Measurements from ENCODE around the gene C11orf21. TPM values are rescaled to one million over a fixed set of nuclear protein-coding genes. Genes with fewer than 3 reads are reported as not detected.

The C11orf21 gene
- total RNA-seq, 1 experiment from 2014 or later: not detected

- no peak overlapping the region for H3K4me2 ChIP-seq (ENCODE audit: low read depth, low read length, poor library complexity, severe bottlenecking)
- no peaks in the 10 kb centered on the region for H4K20me1 ChIP-seq (ENCODE audit: insufficient read depth, low read depth, low read length)
- no peak overlapping the region for H3K9ac ChIP-seq (ENCODE audit: low read length)
- no peak overlapping the region for H3K4me3 ChIP-seq (ENCODE audit: low read length)
- no peaks in the 10 kb centered on the region for H3K36me3 ChIP-seq (ENCODE audit: insufficient read depth, low read length)
- H3K27me3 ChIP-seq (ENCODE audit: low read length): no peaks in the 10 kb centered on the region
- H3K79me2 ChIP-seq (ENCODE audit: low read length): no peaks in the 10 kb centered on the region
- DNase-seq: no peak
- H3K27ac ChIP-seq (ENCODE audit: low read length): no peak overlapping the region
- no peak overlapping the region for H2AFZ ChIP-seq (ENCODE audit: low read length)
- H3K4me1 ChIP-seq (ENCODE audit: low read length): peaks cover 16% of the 10 kb centered on the region
- H3K9me3 ChIP-seq (ENCODE audit: low read length): no peaks in the 10 kb centered on the region
- H3K9me2 ChIP-seq (replicated peaks; ENCODE audit: insufficient read depth, low read length): no peaks in the 10 kb centered on the region
Observed at GRCh38 chr11:2260491-2261364, 41.0 kb downstream of the C11orf21 start.

DNA sequence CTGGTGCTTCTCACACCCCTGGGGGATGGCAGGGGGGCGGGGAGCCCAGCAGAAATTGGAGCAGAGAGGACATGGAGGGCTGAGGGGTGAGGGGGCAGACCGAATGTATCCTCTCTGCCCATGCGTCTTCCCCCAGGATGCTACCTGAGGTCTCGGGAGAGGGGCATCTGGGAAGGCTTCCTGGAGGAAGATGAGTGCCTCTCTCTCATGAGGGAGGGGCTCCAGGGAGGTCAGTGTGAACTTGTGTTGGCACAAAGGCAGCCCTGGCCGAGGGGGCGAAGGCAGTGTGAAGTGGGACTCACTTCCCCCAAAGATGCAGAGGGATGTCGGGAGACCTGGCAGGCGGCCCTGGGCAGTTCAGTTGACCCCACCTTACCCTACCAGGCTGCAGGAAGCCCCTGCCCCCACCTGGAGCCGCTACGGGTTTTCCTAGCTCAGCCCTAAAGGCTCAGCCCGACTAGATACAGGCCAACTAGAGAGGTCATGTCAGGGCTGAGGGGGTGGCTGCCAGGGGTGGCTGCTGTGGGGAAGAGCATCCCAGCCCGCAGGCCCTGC lies 41.7 kb downstream of the C11orf21 start:
- no peaks in the 10 kb centered on the region for H3K9me2 ChIP-seq (replicated peaks; ENCODE audit: insufficient read depth, low read length)
- H3K4me1 ChIP-seq (ENCODE audit: low read length): peaks cover 9% of the 10 kb centered on the region
- no peaks in the 10 kb centered on the region for H3K9me3 ChIP-seq (ENCODE audit: low read length)
- H3K36me3 ChIP-seq (ENCODE audit: insufficient read depth, low read length): no peaks in the 10 kb centered on the region
- no peaks in the 10 kb centered on the region for H3K27me3 ChIP-seq (ENCODE audit: low read length)
- no peak overlapping the region for H3K4me3 ChIP-seq (ENCODE audit: low read length)
- H4K20me1 ChIP-seq (ENCODE audit: insufficient read depth, low read depth, low read length): no peaks in the 10 kb centered on the region
- no peak overlapping the region for H2AFZ ChIP-seq (ENCODE audit: low read length)
- DNase-seq: no peak
- no peaks in the 10 kb centered on the region for H3K79me2 ChIP-seq (ENCODE audit: low read length)
- no peak overlapping the region for H3K27ac ChIP-seq (ENCODE audit: low read length)
- H3K9ac ChIP-seq (ENCODE audit: low read length): no peak overlapping the region
- no peak overlapping the region for H3K4me2 ChIP-seq (ENCODE audit: low read depth, low read length, poor library complexity, severe bottlenecking)

DNA sequence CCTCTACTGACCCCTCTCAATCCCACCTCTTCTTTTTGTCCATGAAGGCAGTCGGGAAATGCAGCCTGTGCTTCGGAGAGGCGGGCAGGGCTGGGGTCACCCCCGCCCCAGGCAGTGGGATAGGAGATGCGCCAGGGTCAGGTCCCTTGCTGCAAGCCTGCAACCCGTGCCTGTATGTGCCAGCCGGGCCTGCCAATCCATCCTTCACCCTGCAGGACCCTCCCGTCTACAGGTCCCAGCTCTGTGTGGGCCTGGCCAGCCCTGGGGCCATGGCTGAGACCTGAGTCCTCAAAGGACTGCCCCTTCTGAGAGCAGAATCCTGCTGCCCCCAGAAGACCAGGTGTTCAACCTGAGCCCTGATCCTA lies 42.3 kb downstream of the C11orf21 start:
- H3K9me3 ChIP-seq (ENCODE audit: low read length): no peaks in the 10 kb centered on the region
- no peak overlapping the region for H3K27ac ChIP-seq (ENCODE audit: low read length)
- H3K4me2 ChIP-seq (ENCODE audit: low read depth, low read length, poor library complexity, severe bottlenecking): no peak overlapping the region
- no peaks in the 10 kb centered on the region for H3K36me3 ChIP-seq (ENCODE audit: insufficient read depth, low read length)
- H3K9me2 ChIP-seq (replicated peaks; ENCODE audit: insufficient read depth, low read length): no peaks in the 10 kb centered on the region
- no peaks in the 10 kb centered on the region for H3K79me2 ChIP-seq (ENCODE audit: low read length)
- no peaks in the 10 kb centered on the region for H4K20me1 ChIP-seq (ENCODE audit: insufficient read depth, low read depth, low read length)
- no peaks in the 10 kb centered on the region for H3K27me3 ChIP-seq (ENCODE audit: low read length)
- H2AFZ ChIP-seq (ENCODE audit: low read length): no peak overlapping the region
- no peak overlapping the region for H3K4me3 ChIP-seq (ENCODE audit: low read length)
- H3K4me1 ChIP-seq (ENCODE audit: low read length): peaks cover 9% of the 10 kb centered on the region
- DNase-seq: no peak
- H3K9ac ChIP-seq (ENCODE audit: low read length): no peak overlapping the region

GRCh38 chr11:2258501-2259465 lies 42.9 kb downstream of the C11orf21 start:
- H2AFZ ChIP-seq (ENCODE audit: low read length): no peak overlapping the region
- H3K4me1 ChIP-seq (ENCODE audit: low read length): peaks cover 9% of the 10 kb centered on the region
- no peaks in the 10 kb centered on the region for H3K9me3 ChIP-seq (ENCODE audit: low read length)
- H3K79me2 ChIP-seq (ENCODE audit: low read length): no peaks in the 10 kb centered on the region
- no peaks in the 10 kb centered on the region for H3K27me3 ChIP-seq (ENCODE audit: low read length)
- H3K4me3 ChIP-seq (ENCODE audit: low read length): no peak overlapping the region
- H3K9me2 ChIP-seq (replicated peaks; ENCODE audit: insufficient read depth, low read length): no peaks in the 10 kb centered on the region
- no peaks in the 10 kb centered on the region for H3K36me3 ChIP-seq (ENCODE audit: insufficient read depth, low read length)
- no peaks in the 10 kb centered on the region for H4K20me1 ChIP-seq (ENCODE audit: insufficient read depth, low read depth, low read length)
- H3K9ac ChIP-seq (ENCODE audit: low read length): no peak overlapping the region
- no peak for DNase-seq
- no peak overlapping the region for H3K27ac ChIP-seq (ENCODE audit: low read length)
- H3K4me2 ChIP-seq (ENCODE audit: low read depth, low read length, poor library complexity, severe bottlenecking): no peak overlapping the region

GRCh38 chr11:2256951-2257700 lies 44.6 kb downstream of the C11orf21 start:
- DNase-seq: no peak
- H3K27me3 ChIP-seq (ENCODE audit: low read length): no peaks in the 10 kb centered on the region
- peaks cover 9% of the 10 kb centered on the region for H3K4me1 ChIP-seq (ENCODE audit: low read length)
- H2AFZ ChIP-seq (ENCODE audit: low read length): no peak overlapping the region
- no peak overlapping the region for H3K4me3 ChIP-seq (ENCODE audit: low read length)
- no peaks in the 10 kb centered on the region for H3K36me3 ChIP-seq (ENCODE audit: insufficient read depth, low read length)
- no peaks in the 10 kb centered on the region for H4K20me1 ChIP-seq (ENCODE audit: insufficient read depth, low read depth, low read length)
- no peaks in the 10 kb centered on the region for H3K79me2 ChIP-seq (ENCODE audit: low read length)
- H3K9me2 ChIP-seq (replicated peaks; ENCODE audit: insufficient read depth, low read length): no peaks in the 10 kb centered on the region
- no peaks in the 10 kb centered on the region for H3K9me3 ChIP-seq (ENCODE audit: low read length)
- H3K27ac ChIP-seq (ENCODE audit: low read length): no peak overlapping the region
- no peak overlapping the region for H3K4me2 ChIP-seq (ENCODE audit: low read depth, low read length, poor library complexity, severe bottlenecking)
- no peak overlapping the region for H3K9ac ChIP-seq (ENCODE audit: low read length)

DNA sequence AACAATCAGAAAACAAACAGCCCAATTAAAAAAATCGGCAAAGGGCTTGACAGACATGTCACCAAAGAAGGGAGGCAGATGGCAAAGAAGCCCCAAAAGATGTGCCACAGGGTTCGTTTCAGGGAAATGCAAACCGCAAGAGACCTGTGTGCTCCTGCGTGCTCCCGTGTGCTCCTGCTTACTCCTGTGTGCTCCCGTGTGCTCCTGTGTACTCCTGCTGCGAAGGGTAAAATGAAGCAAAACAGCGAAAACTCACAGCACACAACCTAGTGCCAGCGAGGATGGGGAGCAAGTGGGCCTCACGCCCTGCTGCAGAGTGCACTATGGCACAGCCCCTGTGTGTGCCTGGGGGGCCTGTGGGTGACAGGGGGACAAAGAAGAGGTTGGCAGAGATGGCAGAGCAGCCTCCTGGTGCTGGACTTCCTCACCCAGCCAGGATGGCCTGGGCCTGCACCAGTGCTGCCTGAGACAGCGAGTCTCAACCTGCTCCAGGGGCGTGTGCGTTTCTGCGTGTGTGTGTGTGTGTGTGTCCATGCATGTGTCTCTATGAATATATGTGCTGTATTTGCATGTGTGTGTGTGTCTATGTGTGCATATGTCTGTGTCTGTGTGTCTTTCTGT lies 45.3 kb downstream of the C11orf21 start:
- no peak for DNase-seq
- no peak overlapping the region for H3K27ac ChIP-seq (ENCODE audit: low read length)
- no peak overlapping the region for H3K4me3 ChIP-seq (ENCODE audit: low read length)
- no peak overlapping the region for H3K9ac ChIP-seq (ENCODE audit: low read length)
- no peaks in the 10 kb centered on the region for H3K9me2 ChIP-seq (replicated peaks; ENCODE audit: insufficient read depth, low read length)
- peaks cover 6% of the 10 kb centered on the region for H3K4me1 ChIP-seq (ENCODE audit: low read length)
- no peaks in the 10 kb centered on the region for H3K36me3 ChIP-seq (ENCODE audit: insufficient read depth, low read length)
- no peak overlapping the region for H3K4me2 ChIP-seq (ENCODE audit: low read depth, low read length, poor library complexity, severe bottlenecking)
- no peaks in the 10 kb centered on the region for H3K27me3 ChIP-seq (ENCODE audit: low read length)
- H3K79me2 ChIP-seq (ENCODE audit: low read length): no peaks in the 10 kb centered on the region
- H4K20me1 ChIP-seq (ENCODE audit: insufficient read depth, low read depth, low read length): no peaks in the 10 kb centered on the region
- no peaks in the 10 kb centered on the region for H3K9me3 ChIP-seq (ENCODE audit: low read length)
- no peak overlapping the region for H2AFZ ChIP-seq (ENCODE audit: low read length)

DNA sequence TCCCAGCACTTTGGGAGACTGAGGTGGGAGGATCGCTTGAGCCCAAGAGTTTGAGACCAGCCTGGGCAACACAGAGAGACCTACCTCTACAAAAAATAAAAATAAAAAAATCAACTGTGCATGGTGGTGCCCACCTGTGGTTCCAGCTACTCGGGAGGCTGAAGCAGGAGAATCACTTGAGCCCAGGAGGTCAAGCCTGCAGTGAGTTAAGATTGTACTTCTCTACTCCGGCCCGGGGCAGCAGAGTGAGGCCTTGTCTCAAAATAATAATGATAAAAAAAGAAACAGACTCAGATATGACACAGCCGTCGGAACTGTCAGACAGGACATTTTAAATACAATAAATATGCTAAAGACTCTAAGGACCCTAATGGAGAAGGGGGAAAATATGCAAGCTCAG lies 49.7 kb downstream of the C11orf21 start:
- H4K20me1 ChIP-seq (ENCODE audit: insufficient read depth, low read depth, low read length): no peaks in the 10 kb centered on the region
- H3K9me2 ChIP-seq (replicated peaks; ENCODE audit: insufficient read depth, low read length): no peaks in the 10 kb centered on the region
- no peak overlapping the region for H3K4me2 ChIP-seq (ENCODE audit: low read depth, low read length, poor library complexity, severe bottlenecking)
- H2AFZ ChIP-seq (ENCODE audit: low read length): no peak overlapping the region
- H3K9ac ChIP-seq (ENCODE audit: low read length): no peak overlapping the region
- no peak overlapping the region for H3K4me3 ChIP-seq (ENCODE audit: low read length)
- H3K9me3 ChIP-seq (ENCODE audit: low read length): no peaks in the 10 kb centered on the region
- H3K4me1 ChIP-seq (ENCODE audit: low read length): no peaks in the 10 kb centered on the region
- H3K27ac ChIP-seq (ENCODE audit: low read length): no peak overlapping the region
- DNase-seq: no peak
- H3K79me2 ChIP-seq (ENCODE audit: low read length): no peaks in the 10 kb centered on the region
- no peaks in the 10 kb centered on the region for H3K27me3 ChIP-seq (ENCODE audit: low read length)
- H3K36me3 ChIP-seq (ENCODE audit: insufficient read depth, low read length): no peaks in the 10 kb centered on the region
